ENCODE results near the gene ZNF777. TPM values are rescaled to one million over a fixed set of nuclear protein-coding genes. Genes with fewer than 3 reads are reported as not detected.

The ZNF777 gene
- total and polyA plus RNA-seq, 9 of the 15 experiments (the other 6 are each of a cell fraction or from before 2014, with no cell fraction given): 0.11 to 32.6 (median 9.0) TPM

GRCh38 chr7:149495785-149496641, 35.2 kb upstream of the ZNF777 start (continued):
- TF ChIP-seq TARDBP (IDR thresholded peaks at IDR 0.05): no peak
- no peak for TF ChIP-seq TSC22D4 (tag; IDR thresholded peaks at IDR 0.05)
- no peak for TF ChIP-seq ZZZ3 (IDR thresholded peaks at IDR 0.05)
- 0 out of 2 replicates have a peak, but pooled peaks have one; percentile 12 for TF ChIP-seq MGA (IDR thresholded peaks at IDR 0.05)
- TF ChIP-seq ZBTB5 (IDR thresholded peaks at IDR 0.05): no peak
- TF ChIP-seq HNRNPUL1 (IDR thresholded peaks at IDR 0.05; ENCODE audit: low read length): no peak
- no peak for TF ChIP-seq PKNOX1 (IDR thresholded peaks at IDR 0.05)
- TF ChIP-seq NFATC3 (IDR thresholded peaks at IDR 0.05): no peak
- no peak for TF ChIP-seq HSF4 (CRISPR knock-in tag; IDR thresholded peaks at IDR 0.05; ENCODE audit: borderline replicate concordance)
- no peak for TF ChIP-seq ARID3A (IDR thresholded peaks at IDR 0.05; ENCODE audit: borderline replicate concordance, low read depth, low read length)

Data from K562 (cell line).